Subcutaneous abdominal adipose tissue (tissue), 5 donors: Measurements from ENCODE around the gene DOCK1.

ENCODE experiments used
- H3K27ac ChIP-seq: one replicate; pipeline ENCODE4 v1.7.0; 2013; ENCODE audit warnings: low read depth, mild to moderate bottlenecking, inconsistent platforms, low read length, moderate library complexity
- H3K27me3 ChIP-seq, 5 donors: one replicate each; pipeline ENCODE4 v1.7.0; 2013; ENCODE audit warnings: low read length in 5 of 5, inconsistent platforms in 1 of 5; ENCODE audit not compliant: control insufficient read depth in 5 of 5, insufficient read depth in 4 of 5
- H3K36me3 ChIP-seq, 5 donors: one replicate each; pipeline ENCODE4 v1.7.0; 2013; ENCODE audit warnings: low read length in 5 of 5; ENCODE audit not compliant: control insufficient read depth in 5 of 5, insufficient read depth in 5 of 5
- H3K4me1 ChIP-seq, 5 donors: one replicate each; pipeline ENCODE4 v1.7.0; 2013; ENCODE audit warnings: low read length in 5 of 5, mild to moderate bottlenecking in 3 of 5, moderate library complexity in 1 of 5; ENCODE audit not compliant: control insufficient read depth in 5 of 5, insufficient read depth in 5 of 5
- H3K4me3 ChIP-seq, 5 donors: one replicate each; pipeline ENCODE4 v1.7.0; 2013; ENCODE audit warnings: low read length in 5 of 5, low read depth in 1 of 5
- H3K9ac ChIP-seq, 5 donors: one replicate each; pipeline ENCODE4 v1.7.0; 2013; ENCODE audit warnings: low read length in 5 of 5, mild to moderate bottlenecking in 4 of 5, moderate library complexity in 3 of 5
- H3K9me3 ChIP-seq, 5 donors: one replicate each; pipeline ENCODE4 v1.7.0; 2013; ENCODE audit warnings: low read length in 5 of 5; ENCODE audit not compliant: control insufficient read depth in 5 of 5
- donor health status: healthy.
- donor health status: healthy.
- donor health status: healthy.
- donor health status: healthy.
- donor health status: healthy.

DOCK1 gene

GRCh38 chr10:127059314-127059713 is 154.1 kb downstream of the DOCK1 start:
- H3K4me1 ChIP-seq = no peaks in the 10 kb centered on the region
- H3K4me3 ChIP-seq = no peak overlapping the region
- peaks cover 35 to 63% (median 44%) of the 10 kb centered on the region in 5 donors for H3K36me3 ChIP-seq
- no peak overlapping the region for H3K9ac ChIP-seq
- no peak overlapping the region for H3K27ac ChIP-seq
- no peaks in the 10 kb centered on the region for H3K27me3 ChIP-seq
- peaks cover 3 to 21% (median 9%) of the 10 kb centered on the region in 5 donors for H3K9me3 ChIP-seq

DNA sequence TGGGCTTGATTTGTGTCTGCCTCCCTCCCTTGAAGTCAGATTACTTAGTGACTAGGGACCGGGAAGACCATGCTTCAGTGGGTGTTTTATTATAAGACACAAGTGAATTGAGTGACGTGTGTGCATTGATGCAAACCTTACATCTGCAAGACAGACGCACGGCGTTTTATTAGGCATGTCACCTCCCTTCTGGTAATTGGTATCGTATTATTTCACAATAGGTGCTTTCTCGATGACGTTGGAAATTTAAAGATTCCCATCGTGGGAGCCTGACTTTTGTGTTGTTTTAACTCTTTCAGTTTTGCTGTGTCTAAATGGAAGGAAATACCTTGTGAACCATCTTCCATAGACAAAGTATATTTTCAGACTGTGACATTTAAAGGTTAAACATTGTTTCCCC is 158.5 kb downstream of the DOCK1 start:
- Histone ChIP-seq H3K36me3 (peaks cover 12 to 74% (median 60%) of the 10 kb centered on the region in 5 donors), H3K4me3 (no peak overlapping the region), H3K9ac (no peak overlapping the region), H3K9me3 (peaks cover 3 to 15% (median 7%) of the 10 kb centered on the region in 5 donors), H3K4me1 (no peaks in the 10 kb centered on the region), H3K27me3 (no peaks in the 10 kb centered on the region), H3K27ac (no peak overlapping the region)

GRCh38 chr10:127064474-127064873 is 159.2 kb downstream of the DOCK1 start:
- Histone ChIP-seq H3K27me3 (no peaks in the 10 kb centered on the region), H3K9me3 (peaks cover 0 to 9% (median 0%) of the 10 kb centered on the region in 5 donors), H3K27ac (no peak overlapping the region), H3K36me3 (peaks cover 6 to 81% (median 65%) of the 10 kb centered on the region in 5 donors), H3K4me1 (no peaks in the 10 kb centered on the region), H3K9ac (no peak overlapping the region), H3K4me3 (no peak overlapping the region)

GRCh38 chr10:127067542-127068194 is 162.4 kb downstream of the DOCK1 start:
- no peaks in the 10 kb centered on the region for H3K4me1 ChIP-seq
- H3K4me3 ChIP-seq = no peak overlapping the region
- H3K36me3 ChIP-seq = peaks cover 5 to 91% (median 72%) of the 10 kb centered on the region in 5 donors
- H3K9me3 ChIP-seq = no peaks in the 10 kb centered on the region
- no peak overlapping the region for H3K27ac ChIP-seq
- H3K27me3 ChIP-seq = no peaks in the 10 kb centered on the region
- no peak overlapping the region for H3K9ac ChIP-seq

DNA sequence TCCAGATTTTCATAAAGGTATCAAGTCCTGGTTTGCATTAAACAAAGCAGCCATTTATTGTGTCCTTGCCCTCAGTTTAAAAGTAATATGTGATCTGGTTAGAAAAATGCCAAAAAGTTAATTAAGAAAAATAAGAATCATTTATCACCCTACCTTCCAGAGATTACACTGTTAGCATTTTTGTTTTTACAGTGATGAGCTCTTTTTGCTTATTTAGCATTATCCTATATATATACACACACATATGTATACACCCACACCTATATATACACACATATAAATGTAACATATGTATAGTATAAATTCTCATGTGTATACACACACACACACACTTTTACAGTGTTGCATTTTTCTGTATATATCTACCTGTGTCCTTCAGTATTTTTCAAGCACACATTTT is 163.3 kb downstream of the DOCK1 start:
- Histone ChIP-seq H3K36me3 (peaks cover 13 to 90% (median 71%) of the 10 kb centered on the region in 5 donors), H3K27ac (no peak overlapping the region), H3K27me3 (no peaks in the 10 kb centered on the region), H3K9ac (no peak overlapping the region), H3K4me1 (no peaks in the 10 kb centered on the region), H3K4me3 (no peak overlapping the region), H3K9me3 (no peaks in the 10 kb centered on the region)

- no peak overlapping the region for H3K9ac ChIP-seq
- H3K27me3 ChIP-seq = no peaks in the 10 kb centered on the region
- H3K9me3 ChIP-seq = no peaks in the 10 kb centered on the region
- H3K36me3 ChIP-seq = peaks cover 18 to 84% (median 69%) of the 10 kb centered on the region in 5 donors
- H3K4me1 ChIP-seq = no peaks in the 10 kb centered on the region
- H3K4me3 ChIP-seq = no peak overlapping the region
- H3K27ac ChIP-seq = no peak overlapping the region
These were observed 164.2 kb downstream of the DOCK1 start for GRCh38 chr10:127069436-127069835.

DNA sequence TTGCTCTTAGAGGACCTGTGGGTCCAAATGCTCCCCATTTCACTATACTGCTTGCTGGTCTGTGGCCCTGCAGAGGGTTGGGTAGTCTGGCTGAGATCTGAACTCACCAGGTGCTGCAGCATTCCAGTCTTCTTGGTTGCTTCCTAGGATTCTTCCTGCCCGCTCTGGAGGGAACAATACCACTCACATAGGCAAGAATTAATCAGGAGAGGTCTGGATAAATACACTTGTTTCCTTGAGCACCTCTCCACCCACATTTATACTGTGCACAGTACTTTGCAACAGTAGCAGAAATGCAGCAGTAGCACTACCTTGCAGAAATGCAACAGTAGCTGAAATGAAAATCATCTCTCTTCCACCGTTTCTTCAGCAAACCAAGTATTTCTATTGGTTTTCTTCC is 165.9 kb downstream of the DOCK1 start:
- H3K9ac ChIP-seq = no peak overlapping the region
- no peaks in the 10 kb centered on the region for H3K27me3 ChIP-seq
- no peaks in the 10 kb centered on the region for H3K4me1 ChIP-seq
- no peak overlapping the region for H3K4me3 ChIP-seq
- no peak overlapping the region for H3K27ac ChIP-seq
- H3K36me3 ChIP-seq = peaks cover 18 to 77% (median 65%) of the 10 kb centered on the region in 5 donors
- no peaks in the 10 kb centered on the region for H3K9me3 ChIP-seq

DNA sequence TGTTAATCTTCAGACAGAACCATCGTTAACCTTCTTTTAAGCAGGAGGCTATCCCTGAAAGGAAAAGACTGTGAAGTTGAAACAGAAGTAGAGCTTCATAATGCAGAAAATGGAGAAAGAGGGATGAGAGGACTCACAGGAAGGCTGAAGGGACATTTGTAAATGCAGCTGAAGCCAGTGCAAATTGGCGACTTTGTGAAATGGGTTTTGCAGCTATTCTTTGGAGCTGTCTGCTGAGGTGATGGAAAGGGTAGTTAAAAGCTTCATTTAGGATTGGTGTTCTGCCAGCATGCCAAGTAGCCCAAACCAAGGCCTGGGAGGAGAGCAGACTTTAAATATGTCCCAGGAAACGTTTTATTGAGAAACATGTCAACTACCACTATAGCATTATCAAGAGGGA is 168.4 kb downstream of the DOCK1 start:
- H3K36me3 ChIP-seq = peaks cover 19 to 62% (median 56%) of the 10 kb centered on the region in 5 donors
- H3K27me3 ChIP-seq = no peaks in the 10 kb centered on the region
- H3K27ac ChIP-seq = no peak overlapping the region
- H3K9ac ChIP-seq = no peak overlapping the region
- H3K4me1 ChIP-seq = no peaks in the 10 kb centered on the region
- H3K4me3 ChIP-seq = no peak overlapping the region
- no peaks in the 10 kb centered on the region for H3K9me3 ChIP-seq

GRCh38 chr10:127079392-127079791 is 174.2 kb downstream of the DOCK1 start:
- H3K27me3 ChIP-seq = no peaks in the 10 kb centered on the region
- no peak overlapping the region for H3K4me3 ChIP-seq
- peaks cover 8 to 31% (median 20%) of the 10 kb centered on the region in 5 donors for H3K36me3 ChIP-seq
- H3K9me3 ChIP-seq = no peaks in the 10 kb centered on the region
- no peak overlapping the region for H3K27ac ChIP-seq
- H3K9ac ChIP-seq = no peak overlapping the region
- H3K4me1 ChIP-seq = peaks cover 0 to 10% (median 0%) of the 10 kb centered on the region in 5 donors

DNA sequence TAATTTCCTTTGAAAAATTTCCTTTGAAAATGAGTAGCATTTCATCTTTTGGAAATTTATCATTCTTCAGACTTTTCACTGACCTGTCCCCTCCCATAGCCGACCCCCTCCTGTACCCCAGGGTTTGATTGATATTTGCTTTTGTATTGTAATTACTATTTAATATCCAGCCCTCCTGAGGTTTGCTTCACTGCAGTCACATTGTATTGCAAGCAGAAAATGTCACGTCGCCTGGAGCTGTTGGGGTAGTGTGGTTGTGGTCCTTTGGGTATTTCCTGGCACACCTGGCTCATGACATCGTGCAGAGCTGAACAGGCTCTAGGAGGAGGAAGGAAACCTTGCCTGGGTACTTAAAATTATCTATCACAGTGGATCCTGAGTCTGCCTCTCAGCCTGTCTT is 175.1 kb downstream of the DOCK1 start:
- no peaks in the 10 kb centered on the region for H3K27me3 ChIP-seq
- H3K4me1 ChIP-seq = peaks cover 0 to 10% (median 0%) of the 10 kb centered on the region in 5 donors
- no peaks in the 10 kb centered on the region for H3K9me3 ChIP-seq
- no peak overlapping the region for H3K27ac ChIP-seq
- H3K9ac ChIP-seq = no peak overlapping the region
- peaks cover 8 to 32% (median 20%) of the 10 kb centered on the region in 5 donors for H3K36me3 ChIP-seq
- no peak overlapping the region for H3K4me3 ChIP-seq
